GM23338 (cell line): ENCODE data around the gene STAT6. TPM values are rescaled to one million over a fixed set of nuclear protein-coding genes. Genes with fewer than 3 reads are reported as not detected.

Source experiments
- ATAC-seq: fragments of 200-7000 bp; cut with Tn5 transposase; 3 replicates; pipeline ENCODE4 v1.9.1; 2020
- DNase-seq: peaks from one replicate; pipeline ENCODE4 v3.0.0-alpha.2; 2015; ENCODE audit warnings: low spot score
- H2AFZ ChIP-seq: fragments of 200-600 bp; sonication (generic); 2 replicates; pipeline ENCODE4 v1.8.0; 2016; ENCODE audit warnings: antibody characterized with exemption, mild to moderate bottlenecking, moderate library complexity
- H3F3A ChIP-seq: fragments of 200-600 bp; sonication (generic); replicated peaks from 2 replicates; pipeline ENCODE4 v1.8.0; 2017; ENCODE audit warnings: antibody characterized with exemption, mixed run types, low read depth
- H3K27ac ChIP-seq: fragments of 200-600 bp; sonication (generic); 2 replicates; pipeline ENCODE4 v1.6.1; 2016; ENCODE audit warnings: low read depth
- H3K27me3 ChIP-seq: fragments of 200-600 bp; sonication (generic); 2 replicates; pipeline ENCODE4 v1.8.0; 2016; ENCODE audit warnings: mild to moderate bottlenecking, mixed run types, moderate library complexity; ENCODE audit not compliant: insufficient read depth
- H3K36me3 ChIP-seq: fragments of 200-600 bp; sonication (generic); 2 replicates; pipeline ENCODE4 v1.8.0; 2016; ENCODE audit warnings: mild to moderate bottlenecking; ENCODE audit not compliant: insufficient read depth
- H3K4me1 ChIP-seq: fragments of 200-600 bp; sonication (generic); 2 replicates; pipeline ENCODE4 v1.8.0; 2016; ENCODE audit warnings: mild to moderate bottlenecking, moderate library complexity; ENCODE audit not compliant: insufficient read depth
- H3K4me2 ChIP-seq: fragments of 200-600 bp; sonication (generic); 2 replicates; pipeline ENCODE4 v1.7.1; 2017; ENCODE audit warnings: mixed run types
- H3K4me3 ChIP-seq: fragments of 200-600 bp; sonication (generic); 2 replicates; pipeline ENCODE4 v1.6.1; 2016; ENCODE audit warnings: mixed run types
- H3K79me2 ChIP-seq: fragments of 200-600 bp; sonication (generic); replicated peaks from 2 replicates; pipeline ENCODE4 v1.8.0; 2017; ENCODE audit warnings: mild to moderate bottlenecking; ENCODE audit not compliant: insufficient read depth
- H3K9me2 ChIP-seq: fragments of 200-600 bp; sonication (generic); 2 replicates; pipeline ENCODE4 v1.8.0; 2017; ENCODE audit not compliant: insufficient read depth
- H4K20me1 ChIP-seq: fragments of 200-600 bp; sonication (generic); replicated peaks from 2 replicates; pipeline ENCODE4 v1.8.0; 2017; ENCODE audit warnings: mild to moderate bottlenecking; ENCODE audit not compliant: insufficient read depth
- H3K27ac Mint-ChIP-seq: 2 replicates; pipeline ENCODE4 v1.8.0; 2020; ENCODE audit warnings: inconsistent platforms, mild to moderate bottlenecking, moderate library complexity, mixed read lengths
- H3K27me3 Mint-ChIP-seq: 3 replicates; pipeline ENCODE4 v1.8.0; 2022; ENCODE audit warnings: low read depth, mild to moderate bottlenecking, moderate library complexity, mixed read lengths, inconsistent platforms; ENCODE audit not compliant: insufficient read depth, poor library complexity
- H3K36me3 Mint-ChIP-seq: 3 replicates; pipeline ENCODE4 v1.8.0; 2021; ENCODE audit warnings: low read depth, mild to moderate bottlenecking, inconsistent platforms, moderate library complexity, mixed read lengths
- H3K4me1 Mint-ChIP-seq: 3 replicates; pipeline ENCODE4 v1.8.0; 2020; ENCODE audit warnings: mild to moderate bottlenecking, inconsistent platforms, mixed read lengths
- H3K4me3 Mint-ChIP-seq: 3 replicates; pipeline ENCODE4 v1.8.0; 2021; ENCODE audit warnings: moderate library complexity, mild to moderate bottlenecking, inconsistent platforms, mixed read lengths
- H3K9me3 Mint-ChIP-seq: 3 replicates; pipeline ENCODE4 v1.8.0; 2020; ENCODE audit warnings: moderate library complexity, mild to moderate bottlenecking, inconsistent platforms, mixed read lengths
- CREB1 ChIP-seq: fragments of 250-450 bp; sonication (Bioruptor Pico); IDR thresholded peaks from 2 replicates; pipeline ENCODE4 v1.5.0; 2020; ENCODE audit warnings: low read depth, mild to moderate bottlenecking, moderate library complexity
- EZH2phosphoT487 ChIP-seq: fragments of 200-600 bp; sonication (generic); IDR thresholded peaks from one replicate; pipeline ENCODE4 v1.8.1; 2018; ENCODE audit warnings: antibody characterized with exemption; ENCODE audit not compliant: unreplicated experiment
- NANOG ChIP-seq: IDR thresholded peaks from 2 replicates; pipeline ENCODE4 v1.6.1; 2016; ENCODE audit warnings: antibody characterized with exemption, borderline replicate concordance
- ZNF331 ChIP-seq: fragments of 250-450 bp; sonication (Bioruptor Pico); IDR thresholded peaks from 2 replicates; pipeline ENCODE4 v1.5.0; 2020; ENCODE audit warnings: low read depth, mild to moderate bottlenecking, moderate library complexity
- polyA plus RNA-seq: library from polyadenylated mRNA; unstranded; fragments of >200 nt; fragmentation: Nextera tagmentation; extraction: Ambion mirVana; gene quantifications from 2 replicates; pipeline ENCODE4 v1.2.1, GENCODE V29; 2016
- total RNA-seq: library from RNA; depleted of rRNA; stranded (reverse); fragments of >200 nt; shearing (Covaris generic); gene quantifications from 2 replicates; pipeline ENCODE4 v1.2.3, GENCODE V29; 2014
- TF ChIP-seq, protein P1 (sequence below): fragments of 250-450 bp; sonication (Bioruptor Pico); IDR thresholded peaks from 2 replicates; pipeline ENCODE4 v1.5.0; 2020; ENCODE audit warnings: mild to moderate bottlenecking, moderate library complexity
- TF ChIP-seq, protein P2 (sequence below), 2 experiments: fragments of 200-600 bp in 1 of 2; sonication (generic) in 1 of 2; conservative IDR thresholded peaks; 2 replicates each; pipeline versions ENCODE4 v1.5.1 to v1.6.1; 2016 to 2017; ENCODE audit warnings: antibody characterized with exemption in 2 of 2, low read depth in 2 of 2, mild to moderate bottlenecking in 2 of 2, moderate library complexity in 1 of 2
- TF ChIP-seq, protein P3 (sequence below): IDR thresholded peaks from one replicate; pipeline ENCODE4 v1.6.1; 2018; ENCODE audit warnings: antibody characterized with exemption; ENCODE audit not compliant: unreplicated experiment

The STAT6 gene
- total and polyA plus RNA-seq, 2 experiments from 2014 or later, result 14.3 to 28.1 TPM

DNA sequence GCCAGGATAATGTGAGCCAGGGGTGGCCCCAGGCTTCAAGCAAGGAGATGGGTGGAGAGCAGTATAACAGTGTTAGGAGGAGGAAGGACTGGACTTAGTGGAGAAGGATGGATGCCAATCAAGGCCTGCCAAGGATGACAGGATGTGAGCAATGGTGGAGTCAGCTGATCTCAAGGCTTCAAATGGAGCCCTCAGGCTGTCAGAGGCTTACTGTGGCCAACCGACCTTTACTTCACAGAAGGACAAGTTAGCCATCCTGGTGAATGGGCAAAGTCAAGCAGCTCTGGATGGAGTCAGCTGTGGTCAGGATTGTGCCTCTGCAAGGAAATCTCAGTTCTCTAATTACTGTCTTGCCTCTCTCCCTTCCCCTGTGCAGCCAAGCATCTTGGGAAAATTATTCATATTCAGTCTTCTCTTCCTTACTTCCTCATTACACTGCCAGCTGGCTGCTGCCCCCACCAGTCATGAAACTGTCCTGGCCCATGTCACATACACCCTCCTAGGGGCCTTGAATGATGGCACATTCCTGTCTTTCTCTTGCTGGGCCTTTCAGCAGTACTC is 7.6 kb upstream of the STAT6 start:
- Histone ChIP-seq H3K27ac (no peak overlapping the region), H2AFZ (no peak overlapping the region), H3F3A (no peaks in the 10 kb centered on the region), H3K9me2 (no peaks in the 10 kb centered on the region), H3K36me3 (no peaks in the 10 kb centered on the region), H4K20me1 (no peaks in the 10 kb centered on the region), H3K27me3 (no peaks in the 10 kb centered on the region), H3K79me2 (no peaks in the 10 kb centered on the region), H3K4me3 (no peak overlapping the region), H3K4me2 (no peak overlapping the region), H3K4me1 (no peaks in the 10 kb centered on the region)
- Mint-ChIP-seq H3K27me3 (peaks cover 6% of the 10 kb centered on the region), H3K27ac (no peak overlapping the region), H3K9me3 (peaks cover 11% of the 10 kb centered on the region; the same call in 2 of the 3 replicates), H3K36me3 (peaks cover 5% of the 10 kb centered on the region; the same call in 2 of the 3 replicates), H3K4me1 (no peaks in the 10 kb centered on the region), H3K4me3 (no peak overlapping the region)
- ATAC-seq (no peak), DNase-seq (no peak)
- TF ChIP-seq, protein P1, sequence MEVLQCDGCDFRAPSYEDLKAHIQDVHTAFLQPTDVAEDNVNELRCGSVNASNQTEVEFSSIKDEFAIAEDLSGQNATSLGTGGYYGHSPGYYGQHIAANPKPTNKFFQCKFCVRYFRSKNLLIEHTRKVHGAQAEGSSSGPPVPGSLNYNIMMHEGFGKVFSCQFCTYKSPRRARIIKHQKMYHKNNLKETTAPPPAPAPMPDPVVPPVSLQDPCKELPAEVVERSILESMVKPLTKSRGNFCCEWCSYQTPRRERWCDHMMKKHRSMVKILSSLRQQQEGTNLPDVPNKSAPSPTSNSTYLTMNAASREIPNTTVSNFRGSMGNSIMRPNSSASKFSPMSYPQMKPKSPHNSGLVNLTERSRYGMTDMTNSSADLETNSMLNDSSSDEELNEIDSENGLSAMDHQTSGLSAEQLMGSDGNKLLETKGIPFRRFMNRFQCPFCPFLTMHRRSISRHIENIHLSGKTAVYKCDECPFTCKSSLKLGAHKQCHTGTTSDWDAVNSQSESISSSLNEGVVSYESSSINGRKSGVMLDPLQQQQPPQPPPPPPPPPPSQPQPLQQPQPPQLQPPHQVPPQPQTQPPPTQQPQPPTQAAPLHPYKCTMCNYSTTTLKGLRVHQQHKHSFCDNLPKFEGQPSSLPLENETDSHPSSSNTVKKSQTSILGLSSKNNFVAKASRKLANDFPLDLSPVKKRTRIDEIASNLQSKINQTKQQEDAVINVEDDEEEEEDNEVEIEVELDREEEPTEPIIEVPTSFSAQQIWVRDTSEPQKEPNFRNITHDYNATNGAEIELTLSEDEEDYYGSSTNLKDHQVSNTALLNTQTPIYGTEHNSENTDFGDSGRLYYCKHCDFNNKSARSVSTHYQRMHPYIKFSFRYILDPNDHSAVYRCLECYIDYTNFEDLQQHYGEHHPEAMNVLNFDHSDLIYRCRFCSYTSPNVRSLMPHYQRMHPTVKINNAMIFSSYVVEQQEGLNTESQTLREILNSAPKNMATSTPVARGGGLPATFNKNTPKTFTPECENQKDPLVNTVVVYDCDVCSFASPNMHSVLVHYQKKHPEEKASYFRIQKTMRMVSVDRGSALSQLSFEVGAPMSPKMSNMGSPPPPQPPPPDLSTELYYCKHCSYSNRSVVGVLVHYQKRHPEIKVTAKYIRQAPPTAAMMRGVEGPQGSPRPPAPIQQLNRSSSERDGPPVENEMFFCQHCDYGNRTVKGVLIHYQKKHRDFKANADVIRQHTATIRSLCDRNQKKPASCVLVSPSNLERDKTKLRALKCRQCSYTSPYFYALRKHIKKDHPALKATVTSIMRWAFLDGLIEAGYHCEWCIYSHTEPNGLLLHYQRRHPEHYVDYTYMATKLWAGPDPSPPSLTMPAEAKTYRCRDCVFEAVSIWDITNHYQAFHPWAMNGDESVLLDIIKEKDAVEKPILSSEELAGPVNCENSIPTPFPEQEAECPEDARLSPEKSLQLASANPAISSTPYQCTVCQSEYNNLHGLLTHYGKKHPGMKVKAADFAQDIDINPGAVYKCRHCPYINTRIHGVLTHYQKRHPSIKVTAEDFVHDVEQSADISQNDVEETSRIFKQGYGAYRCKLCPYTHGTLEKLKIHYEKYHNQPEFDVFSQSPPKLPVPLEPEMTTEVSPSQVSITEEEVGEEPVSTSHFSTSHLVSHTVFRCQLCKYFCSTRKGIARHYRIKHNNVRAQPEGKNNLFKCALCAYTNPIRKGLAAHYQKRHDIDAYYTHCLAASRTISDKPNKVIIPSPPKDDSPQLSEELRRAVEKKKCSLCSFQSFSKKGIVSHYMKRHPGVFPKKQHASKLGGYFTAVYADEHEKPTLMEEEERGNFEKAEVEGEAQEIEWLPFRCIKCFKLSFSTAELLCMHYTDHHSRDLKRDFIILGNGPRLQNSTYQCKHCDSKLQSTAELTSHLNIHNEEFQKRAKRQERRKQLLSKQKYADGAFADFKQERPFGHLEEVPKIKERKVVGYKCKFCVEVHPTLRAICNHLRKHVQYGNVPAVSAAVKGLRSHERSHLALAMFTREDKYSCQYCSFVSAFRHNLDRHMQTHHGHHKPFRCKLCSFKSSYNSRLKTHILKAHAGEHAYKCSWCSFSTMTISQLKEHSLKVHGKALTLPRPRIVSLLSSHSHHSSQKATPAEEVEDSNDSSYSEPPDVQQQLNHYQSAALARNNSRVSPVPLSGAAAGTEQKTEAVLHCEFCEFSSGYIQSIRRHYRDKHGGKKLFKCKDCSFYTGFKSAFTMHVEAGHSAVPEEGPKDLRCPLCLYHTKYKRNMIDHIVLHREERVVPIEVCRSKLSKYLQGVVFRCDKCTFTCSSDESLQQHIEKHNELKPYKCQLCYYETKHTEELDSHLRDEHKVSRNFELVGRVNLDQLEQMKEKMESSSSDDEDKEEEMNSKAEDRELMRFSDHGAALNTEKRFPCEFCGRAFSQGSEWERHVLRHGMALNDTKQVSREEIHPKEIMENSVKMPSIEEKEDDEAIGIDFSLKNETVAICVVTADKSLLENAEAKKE (CRISPR knock-in tag), result no peak
- no peak for TF ChIP-seq EZH2phosphoT487
- no peak for TF ChIP-seq NANOG
- no peak for TF ChIP-seq ZNF331 (CRISPR knock-in tag)
- TF ChIP-seq, protein P2, sequence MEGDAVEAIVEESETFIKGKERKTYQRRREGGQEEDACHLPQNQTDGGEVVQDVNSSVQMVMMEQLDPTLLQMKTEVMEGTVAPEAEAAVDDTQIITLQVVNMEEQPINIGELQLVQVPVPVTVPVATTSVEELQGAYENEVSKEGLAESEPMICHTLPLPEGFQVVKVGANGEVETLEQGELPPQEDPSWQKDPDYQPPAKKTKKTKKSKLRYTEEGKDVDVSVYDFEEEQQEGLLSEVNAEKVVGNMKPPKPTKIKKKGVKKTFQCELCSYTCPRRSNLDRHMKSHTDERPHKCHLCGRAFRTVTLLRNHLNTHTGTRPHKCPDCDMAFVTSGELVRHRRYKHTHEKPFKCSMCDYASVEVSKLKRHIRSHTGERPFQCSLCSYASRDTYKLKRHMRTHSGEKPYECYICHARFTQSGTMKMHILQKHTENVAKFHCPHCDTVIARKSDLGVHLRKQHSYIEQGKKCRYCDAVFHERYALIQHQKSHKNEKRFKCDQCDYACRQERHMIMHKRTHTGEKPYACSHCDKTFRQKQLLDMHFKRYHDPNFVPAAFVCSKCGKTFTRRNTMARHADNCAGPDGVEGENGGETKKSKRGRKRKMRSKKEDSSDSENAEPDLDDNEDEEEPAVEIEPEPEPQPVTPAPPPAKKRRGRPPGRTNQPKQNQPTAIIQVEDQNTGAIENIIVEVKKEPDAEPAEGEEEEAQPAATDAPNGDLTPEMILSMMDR (conservative IDR thresholded peaks at IDR 0.05; ENCODE audit: low read depth in 2 of 2), result no peak
- TF ChIP-seq, protein P3, sequence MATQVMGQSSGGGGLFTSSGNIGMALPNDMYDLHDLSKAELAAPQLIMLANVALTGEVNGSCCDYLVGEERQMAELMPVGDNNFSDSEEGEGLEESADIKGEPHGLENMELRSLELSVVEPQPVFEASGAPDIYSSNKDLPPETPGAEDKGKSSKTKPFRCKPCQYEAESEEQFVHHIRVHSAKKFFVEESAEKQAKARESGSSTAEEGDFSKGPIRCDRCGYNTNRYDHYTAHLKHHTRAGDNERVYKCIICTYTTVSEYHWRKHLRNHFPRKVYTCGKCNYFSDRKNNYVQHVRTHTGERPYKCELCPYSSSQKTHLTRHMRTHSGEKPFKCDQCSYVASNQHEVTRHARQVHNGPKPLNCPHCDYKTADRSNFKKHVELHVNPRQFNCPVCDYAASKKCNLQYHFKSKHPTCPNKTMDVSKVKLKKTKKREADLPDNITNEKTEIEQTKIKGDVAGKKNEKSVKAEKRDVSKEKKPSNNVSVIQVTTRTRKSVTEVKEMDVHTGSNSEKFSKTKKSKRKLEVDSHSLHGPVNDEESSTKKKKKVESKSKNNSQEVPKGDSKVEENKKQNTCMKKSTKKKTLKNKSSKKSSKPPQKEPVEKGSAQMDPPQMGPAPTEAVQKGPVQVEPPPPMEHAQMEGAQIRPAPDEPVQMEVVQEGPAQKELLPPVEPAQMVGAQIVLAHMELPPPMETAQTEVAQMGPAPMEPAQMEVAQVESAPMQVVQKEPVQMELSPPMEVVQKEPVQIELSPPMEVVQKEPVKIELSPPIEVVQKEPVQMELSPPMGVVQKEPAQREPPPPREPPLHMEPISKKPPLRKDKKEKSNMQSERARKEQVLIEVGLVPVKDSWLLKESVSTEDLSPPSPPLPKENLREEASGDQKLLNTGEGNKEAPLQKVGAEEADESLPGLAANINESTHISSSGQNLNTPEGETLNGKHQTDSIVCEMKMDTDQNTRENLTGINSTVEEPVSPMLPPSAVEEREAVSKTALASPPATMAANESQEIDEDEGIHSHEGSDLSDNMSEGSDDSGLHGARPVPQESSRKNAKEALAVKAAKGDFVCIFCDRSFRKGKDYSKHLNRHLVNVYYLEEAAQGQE, result no peak
- no peak for TF ChIP-seq CREB1 (CRISPR knock-in tag)
